GM12878 (cell line): ENCODE measurements around the gene SMG6. TPM values are rescaled to one million over a fixed set of nuclear protein-coding genes. Genes with fewer than 3 reads are reported as not detected.

Experiments
- ATAC-seq: fragments of 200-7000 bp; cut with Tn5 transposase; 3 replicates; pipeline ENCODE4 v1.9.1; 2020; ENCODE audit warnings: mild to moderate bottlenecking, moderate library complexity
- BruUV-seq: library from RNA; stranded (reverse); fragments of 400-500 nt; replicated peaks from 2 replicates; lab custom pipeline; 2021; lab: Mats Ljungman, UMichigan
- CTCF ChIA-PET: fragments of 300-600 bp; sonication (Branson Sonifier 250); formaldehyde crosslinking; extraction: SDS; loops from one replicate; lab custom pipeline; 2021; ENCODE audit warnings: inconsistent platforms; lab: Yijun Ruan, JAX
- POLR2A ChIA-PET: fragments of 350-600 bp; formaldehyde crosslinking; extraction: SDS; loops from one replicate; lab custom pipeline; 2021; ENCODE audit warnings: inconsistent platforms; lab: Charles Lee
- RAD21 ChIA-PET: fragments of 300-600 bp; sonication (Branson Sonifier 250); formaldehyde crosslinking; loops from one replicate; lab custom pipeline; 2023; ENCODE audit warnings: antibody characterized with exemption; ENCODE audit not compliant: unreplicated experiment; lab: Charles Lee
- SMC1A ChIA-PET: fragments of 300-600 bp; sonication (Branson Sonifier 250); formaldehyde crosslinking; loops from one replicate; lab custom pipeline; 2023; ENCODE audit not compliant: unreplicated experiment, uncharacterized antibody; lab: Charles Lee
- DNase-seq: peaks from one replicate; pipeline ENCODE4 v3.0.0-alpha.2; 2011; ENCODE audit warnings: low read depth, low spot score
- FAIRE-seq: peaks from 3 replicates; lab custom pipeline; 2011; peaks lifted over from hg19 to GRCh38; lab: Jason Lieb, UNC
- H2AFZ ChIP-seq: 2 replicates; pipeline ENCODE4 v1.6.0; 2011; ENCODE audit warnings: low read depth, low read length, control low read depth; ENCODE audit not compliant: control insufficient read depth
- H3K27ac ChIP-seq: 2 replicates; pipeline ENCODE4 v1.5.1; 2011; ENCODE audit warnings: control low read depth; ENCODE audit not compliant: control insufficient read depth, insufficient read depth
- H3K27me3 ChIP-seq, 2 experiments: replicated peaks in 1 of 2; 2 replicates each; pipeline versions ENCODE4 v1.6.0 to v1.6.1; 2011; ENCODE audit warnings: low read length in 1 of 2; ENCODE audit not compliant: control insufficient read depth in 2 of 2, insufficient read depth in 2 of 2
- H3K36me3 ChIP-seq, 2 experiments: 2 replicates each; pipeline ENCODE4 v1.5.1; 2011; ENCODE audit warnings: low read length in 1 of 2; ENCODE audit not compliant: control insufficient read depth in 2 of 2, insufficient read depth in 2 of 2
- H3K4me1 ChIP-seq: 2 replicates; pipeline ENCODE4 v1.6.1; 2011; ENCODE audit warnings: mild to moderate bottlenecking, low read length, moderate library complexity, mixed read lengths; ENCODE audit not compliant: control insufficient read depth, insufficient read depth
- H3K4me2 ChIP-seq: 2 replicates; pipeline ENCODE4 v1.6.0; 2011; ENCODE audit warnings: control low read depth; ENCODE audit not compliant: control insufficient read depth, insufficient read depth
- H3K4me3 ChIP-seq: fragments of 200-600 bp; sonication (generic); 2 replicates; pipeline ENCODE4 v1.5.1; 2016
- H3K79me2 ChIP-seq: 2 replicates; pipeline ENCODE4 v1.6.0; 2011; ENCODE audit warnings: low read length; ENCODE audit not compliant: control insufficient read depth, insufficient read depth
- H3K9ac ChIP-seq: 2 replicates; pipeline ENCODE4 v1.8.0; 2011; ENCODE audit warnings: low read length, control low read depth, mixed read lengths; ENCODE audit not compliant: control insufficient read depth, insufficient read depth
- H3K9me3 ChIP-seq: replicated peaks from 3 replicates; pipeline ENCODE4 v1.5.1; 2011; ENCODE audit warnings: mild to moderate bottlenecking, low read length; ENCODE audit not compliant: control insufficient read depth, insufficient read depth
- H4K20me1 ChIP-seq: 2 replicates; pipeline ENCODE4 v1.6.0; 2011; ENCODE audit not compliant: control insufficient read depth, insufficient read depth
- CTCF ChIP-seq, 3 experiments: IDR thresholded peaks in 2 of 3; conservative IDR thresholded peaks in 1 of 3; 2 replicates each; pipeline ENCODE4 v1.5.1; 2011; ENCODE audit warnings: low read depth in 3 of 3, low read length in 3 of 3, mild to moderate bottlenecking in 3 of 3, control low read depth in 2 of 3, moderate library complexity in 2 of 3, inconsistent platforms in 1 of 3, mixed read lengths in 1 of 3; ENCODE audit not compliant: control insufficient read depth in 2 of 3, insufficient read depth in 1 of 3; ENCODE audit errors: extremely low read depth in 1 of 3
- IRF4 ChIP-seq: IDR thresholded peaks from 2 replicates; pipeline ENCODE4 v1.6.1; 2011; ENCODE audit warnings: low read depth, low read length
- MLLT1 ChIP-seq: fragments of 450-650 bp; IDR thresholded peaks from 2 replicates; pipeline ENCODE4 v1.6.1; 2016; ENCODE audit warnings: mild to moderate bottlenecking
- STAT1 ChIP-seq: fragments of 450-650 bp; conservative IDR thresholded peaks from 2 replicates; pipeline ENCODE4 v1.6.1; 2014; ENCODE audit warnings: antibody characterized with exemption, mild to moderate bottlenecking
- WGBS: methylation state at CpG from one replicate; pipeline ENCODE4 v1.1.6; 2016; ENCODE audit warnings: low lambda C conversion rate; ENCODE audit not compliant: insufficient replicate concordance, insufficient coverage; ENCODE audit errors: missing lambda C conversion rate; 5-methylcytosine and 5-hydroxymethylcytosine counted together
- in situ Hi-C: fragments of 300-500 bp; cut with MboI; formaldehyde crosslinking; loops from 9 replicates; pipeline ENCODE4 v1.14.3; 2018; ENCODE audit warnings: mixed read lengths
- intact Hi-C: fragments of 100-400 bp; cut with micrococcal nuclease; formaldehyde crosslinking; loops from one replicate; pipeline ENCODE4 v1.14.2; 2022; ENCODE audit not compliant: unreplicated experiment
- polyA plus RNA-seq, 11 experiments: library from polyadenylated mRNA; depleted of rRNA in 4 of 11; unstranded in 6 of 11; stranded (reverse) in 5 of 11; fragments of >200 nt; fragmentation: Nextera tagmentation in 4 of 11; fragmentation: Illumina TruSeq in 1 of 11; extraction: Ambion mirVana in 4 of 11; extraction: Trizol in 1 of 11; gene quantifications; 1 replicate in 1 of 11; 2 replicates in 10 of 11; pipeline versions ENCODE4 v1.2.1 to v1.2.3, GENCODE V29; 2011 to 2016; ENCODE audit warnings: inconsistent platforms in 2 of 11, missing spikeins in 2 of 11, low read depth in 1 of 11
- total RNA-seq, 4 experiments: library from RNA; depleted of rRNA in 3 of 4; stranded (reverse); fragments of >200 nt in 3 of 4; fragmentation: Illumina TruSeq in 1 of 4; extraction: Trizol in 1 of 4; gene quantifications; 2 replicates each; pipeline versions ENCODE4 v1.2.1 to v1.2.3, GENCODE V29; 2013 to 2021

The SMG6 gene
- total and polyA plus RNA-seq, 10 of the 15 experiments (the other 5 are each of a cell fraction or from before 2014, with no cell fraction given) = 0.58 to 28.7 (median 15.7) TPM

- TF ChIP-seq STAT1 (no peak), CTCF (IDR thresholded peaks at IDR 0.05 in 2 of 3, conservative IDR thresholded peaks at IDR 0.05 in 1 of 3; ENCODE audit: control insufficient read depth in 2 of 3, extremely low read depth in 1 of 3, insufficient read depth in 1 of 3, low read depth in 3 of 3, low read length in 3 of 3) (no peak)
Observed at GRCh38 chr17:2253768-2254406, 49.7 kb downstream of the SMG6 start (continued).

- BruUV-seq = TSS peak; percentile 24
- POLR2A ChIA-PET = interaction anchor here (0.5 to 4.4 kb wide), 13 partner anchors 9 to 240 kb away, joined by 3 to 37 read pairs (median 5); partner anchors contain the start of genes SMG6 and SRR
- peaks cover 33% of the 10 kb centered on the region for H3K4me1 ChIP-seq
- SMC1A ChIA-PET = interaction anchor here (0.8 to 8.9 kb wide), 17 partner anchors 8 to 199 kb away, joined by 3 to 149 read pairs (median 8); partner anchors contain the start of genes HIC1 and TSR1
- H3K27ac ChIP-seq = peak overlapping the region; percentile 90
- no peak for FAIRE-seq
- peaks cover 0 to 1% of the 10 kb centered on the region in 2 experiments; a peak in 2 of 4 replicates for H3K36me3 ChIP-seq
- no peaks in the 10 kb centered on the region for H3K27me3 ChIP-seq
- RAD21 ChIA-PET = interaction anchor here (0.8 to 3.3 kb wide), 13 partner anchors 8 to 198 kb away, joined by 3 to 38 read pairs (median 12); partner anchors contain the start of gene HIC1
- intact Hi-C loops = no loop called here
- H3K9me3 ChIP-seq = no peaks in the 10 kb centered on the region
- CTCF ChIA-PET = interaction anchor here (0.6 to 4.8 kb wide), 13 partner anchors 8 to 200 kb away, joined by 3 to 48 read pairs (median 5); partner anchors contain the start of gene HIC1
- peak overlapping the region; percentile 64 for H3K9ac ChIP-seq
- H3K4me2 ChIP-seq = peak overlapping the region; percentile 75
- no peak for DNase-seq
- no peak for ATAC-seq
- no peaks in the 10 kb centered on the region for H4K20me1 ChIP-seq
- 79% methylated on average over 10 of the region's 10 CpGs for WGBS
- H3K4me3 ChIP-seq = peak overlapping the region; percentile 36; the same call in 1 of the 2 replicates
- in situ Hi-C loops = no loop called here
- no peak overlapping the region for H2AFZ ChIP-seq
- TF ChIP-seq MLLT1 (peak; percentile 77; the same call in 1 of the 2 replicates), IRF4 (no peak)
- H3K79me2 ChIP-seq = peaks cover 32% of the 10 kb centered on the region
Observed at GRCh38 chr17:2253362-2253761, 50.2 kb downstream of the SMG6 start.
